GM21717 (cell line): ENCODE results near the gene IBA57.
"Not testable (repeated sequence)": the region's sequence is repeated elsewhere in the genome, so short reads cannot be mapped to it uniquely, and the experiment has no call there.

Experiments
- ATAC-seq: cut with Tn5 transposase; IDR thresholded peaks from one replicate; pipeline ENCODE4 v1.9.1; 2021; ENCODE audit warnings: mild to moderate bottlenecking, moderate library complexity; ENCODE audit not compliant: unreplicated experiment

Gene IBA57

GRCh38 chr1:228184152-228184551 is 18.5 kb downstream of the IBA57 start:
- ATAC-seq = no peak

GRCh38 chr1:228185641-228185965 is 20.0 kb downstream of the IBA57 start:
- no peak for ATAC-seq

GRCh38 chr1:228188249-228188648 is 22.6 kb downstream of the IBA57 start:
- ATAC-seq = not testable (repeated sequence)

- no peak for ATAC-seq
Measured at GRCh38 chr1:228190182-228190581, 24.6 kb downstream of the IBA57 start.

- no peak for ATAC-seq
Measured at GRCh38 chr1:228190778-228191177, 25.2 kb downstream of the IBA57 start.

- ATAC-seq = no peak
Measured at GRCh38 chr1:228194436-228194835, 28.8 kb downstream of the IBA57 start.

GRCh38 chr1:228194921-228195812 is 29.6 kb downstream of the IBA57 start:
- no peak for ATAC-seq

GRCh38 chr1:228197555-228198147 is 32.0 kb downstream of the IBA57 start:
- ATAC-seq = no peak

GRCh38 chr1:228198977-228199590 is 33.5 kb downstream of the IBA57 start:
- no peak for ATAC-seq

- ATAC-seq = no peak
Measured at GRCh38 chr1:228204958-228205357, 39.4 kb downstream of the IBA57 start.

GRCh38 chr1:228205526-228206436 is 40.2 kb downstream of the IBA57 start:
- no peak for ATAC-seq

GRCh38 chr1:228206582-228207351 is 41.2 kb downstream of the IBA57 start:
- no peak for ATAC-seq

- no peak for ATAC-seq
Measured at GRCh38 chr1:228207381-228207810, 41.8 kb downstream of the IBA57 start.

GRCh38 chr1:228207851-228208821 is 42.5 kb downstream of the IBA57 start, which contains the start of gene OBSCN:
Gene OBSCN, plus strand, starts transcription at chr1:228208044. Its CDS starts 3,740 bp downstream, at chr1:228211784.
- no peak for ATAC-seq

- no peak for ATAC-seq
Measured at GRCh38 chr1:228208831-228209551, 43.4 kb downstream of the IBA57 start.

- ATAC-seq = no peak
Measured at GRCh38 chr1:228209657-228210056, 44.1 kb downstream of the IBA57 start.

GRCh38 chr1:228210076-228210651 is 44.6 kb downstream of the IBA57 start:
- no peak for ATAC-seq
